ENCODE measurements around the gene NUDT9.
"Not testable (repeated sequence)": the region's sequence is repeated elsewhere in the genome, so short reads cannot be mapped to it uniquely, and the experiment has no call there.

NUDT9 gene

GRCh38 chr4:87399148-87399547, 23.2 kb upstream of the NUDT9 start:
- no peak for DNase-seq (ENCODE audit: low read depth)
- TF ChIP-seq, protein P1, sequence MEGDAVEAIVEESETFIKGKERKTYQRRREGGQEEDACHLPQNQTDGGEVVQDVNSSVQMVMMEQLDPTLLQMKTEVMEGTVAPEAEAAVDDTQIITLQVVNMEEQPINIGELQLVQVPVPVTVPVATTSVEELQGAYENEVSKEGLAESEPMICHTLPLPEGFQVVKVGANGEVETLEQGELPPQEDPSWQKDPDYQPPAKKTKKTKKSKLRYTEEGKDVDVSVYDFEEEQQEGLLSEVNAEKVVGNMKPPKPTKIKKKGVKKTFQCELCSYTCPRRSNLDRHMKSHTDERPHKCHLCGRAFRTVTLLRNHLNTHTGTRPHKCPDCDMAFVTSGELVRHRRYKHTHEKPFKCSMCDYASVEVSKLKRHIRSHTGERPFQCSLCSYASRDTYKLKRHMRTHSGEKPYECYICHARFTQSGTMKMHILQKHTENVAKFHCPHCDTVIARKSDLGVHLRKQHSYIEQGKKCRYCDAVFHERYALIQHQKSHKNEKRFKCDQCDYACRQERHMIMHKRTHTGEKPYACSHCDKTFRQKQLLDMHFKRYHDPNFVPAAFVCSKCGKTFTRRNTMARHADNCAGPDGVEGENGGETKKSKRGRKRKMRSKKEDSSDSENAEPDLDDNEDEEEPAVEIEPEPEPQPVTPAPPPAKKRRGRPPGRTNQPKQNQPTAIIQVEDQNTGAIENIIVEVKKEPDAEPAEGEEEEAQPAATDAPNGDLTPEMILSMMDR (conservative IDR thresholded peaks at IDR 0.05; ENCODE audit: low read depth, low read length) = no peak
- no peak overlapping the region for H3K4me3 ChIP-seq (ENCODE audit: low read depth, low read length)

DNA sequence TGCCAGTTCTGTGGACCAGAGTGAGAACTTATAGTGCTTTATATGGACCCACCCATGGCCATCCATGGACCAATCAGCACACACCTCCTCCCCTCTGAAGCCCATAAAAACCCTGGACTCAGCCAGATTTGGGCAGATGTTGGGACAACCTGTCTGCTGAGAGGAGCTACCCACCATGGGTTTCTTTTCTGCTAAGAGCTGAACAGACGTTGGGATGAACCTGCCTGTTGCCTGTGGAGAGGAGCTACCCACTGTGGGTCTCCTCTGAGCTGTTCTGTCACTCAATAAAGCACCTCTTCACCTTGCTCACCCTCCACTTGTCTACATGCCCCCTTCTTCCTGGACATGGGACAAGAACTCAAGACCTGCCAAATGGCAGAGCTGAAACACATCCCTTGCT, 22.4 kb upstream of the NUDT9 start:
- no peak overlapping the region for H3K4me3 ChIP-seq (ENCODE audit: low read depth, low read length)
- DNase-seq (ENCODE audit: low read depth) = no peak
- TF ChIP-seq, protein P1 (conservative IDR thresholded peaks at IDR 0.05; ENCODE audit: low read depth, low read length) = no peak

DNA sequence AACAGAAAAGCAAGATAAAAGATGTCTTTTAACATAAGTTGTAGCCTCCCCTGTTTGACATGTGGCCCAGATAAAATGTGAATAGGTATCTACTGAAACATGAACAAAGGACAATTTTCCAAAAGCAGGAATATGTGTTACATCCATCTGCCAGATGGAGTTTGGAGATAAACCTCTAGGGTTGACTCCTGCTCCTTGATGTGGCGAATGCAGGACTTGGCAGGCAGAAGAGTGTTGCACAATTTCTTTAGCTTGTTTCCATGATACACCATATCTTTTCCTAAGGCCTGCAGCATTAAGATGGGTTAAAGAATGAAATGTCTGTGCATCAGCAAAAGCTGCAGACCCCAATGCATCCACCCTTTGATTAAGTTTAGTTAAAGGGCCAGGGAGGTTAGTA, 18.6 kb upstream of the NUDT9 start:
- peak; percentile 55 for DNase-seq (ENCODE audit: low read depth)
- not testable (repeated sequence) for H3K4me3 ChIP-seq (ENCODE audit: low read depth, low read length)

- DNase-seq (ENCODE audit: low read depth) = no peak
- H3K4me3 ChIP-seq (ENCODE audit: low read depth, low read length) = no peak overlapping the region
- TF ChIP-seq, protein P1 (conservative IDR thresholded peaks at IDR 0.05; ENCODE audit: low read depth, low read length) = no peak
Measured at GRCh38 chr4:87405211-87405820, 17.1 kb upstream of the NUDT9 start.

GRCh38 chr4:87406462-87406861, 15.9 kb upstream of the NUDT9 start:
- TF ChIP-seq, protein P1 (conservative IDR thresholded peaks at IDR 0.05; ENCODE audit: low read depth, low read length) = no peak
- DNase-seq (ENCODE audit: low read depth) = no peak
- no peak overlapping the region for H3K4me3 ChIP-seq (ENCODE audit: low read depth, low read length)

DNA sequence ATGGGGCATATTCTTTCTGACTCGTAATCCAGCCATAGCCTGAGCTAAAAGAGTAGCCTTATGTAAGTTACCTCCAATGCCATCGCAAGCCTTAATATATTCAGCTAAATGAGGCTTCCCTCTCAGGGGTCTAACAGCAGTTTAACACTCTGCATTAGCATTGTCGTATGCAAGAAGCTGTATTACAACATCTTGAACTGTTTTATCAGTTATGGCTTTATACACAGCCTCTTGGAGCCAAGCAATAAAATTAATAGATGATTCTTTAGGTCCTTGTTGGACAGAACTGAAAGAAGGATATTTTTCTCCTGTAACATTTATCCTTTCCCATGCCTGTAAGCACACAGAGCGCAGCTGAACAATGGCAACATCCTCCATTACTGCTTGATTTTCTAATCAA, 15.5 kb upstream of the NUDT9 start:
- H3K4me3 ChIP-seq (ENCODE audit: low read depth, low read length); DNase-seq (ENCODE audit: low read depth): not testable (repeated sequence)

DNA sequence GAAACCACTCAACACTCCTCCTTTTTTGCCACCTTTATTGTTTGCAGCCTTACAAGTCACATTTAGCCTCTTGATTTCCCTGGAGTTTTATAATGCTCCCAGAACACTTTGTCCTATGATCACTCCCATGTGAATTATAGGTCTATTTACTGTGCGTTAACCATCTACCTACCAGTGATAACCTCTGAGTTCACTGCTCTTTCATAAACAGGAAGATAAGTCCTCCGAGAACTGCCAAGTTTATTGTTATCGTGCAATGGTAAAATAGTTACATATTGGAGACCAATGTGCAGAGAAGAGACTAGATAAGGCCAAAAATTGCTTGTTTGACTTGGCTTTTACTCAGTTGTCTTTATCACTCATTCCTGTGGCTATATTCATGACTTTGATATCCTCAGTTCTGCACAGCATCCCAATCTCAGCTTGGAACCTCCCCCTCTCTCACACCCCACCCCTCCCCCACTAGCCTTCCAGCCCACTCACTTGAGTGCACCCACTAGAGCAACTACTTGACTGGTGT, 12.9 kb upstream of the NUDT9 start:
- no peak for DNase-seq (ENCODE audit: low read depth)

DNA sequence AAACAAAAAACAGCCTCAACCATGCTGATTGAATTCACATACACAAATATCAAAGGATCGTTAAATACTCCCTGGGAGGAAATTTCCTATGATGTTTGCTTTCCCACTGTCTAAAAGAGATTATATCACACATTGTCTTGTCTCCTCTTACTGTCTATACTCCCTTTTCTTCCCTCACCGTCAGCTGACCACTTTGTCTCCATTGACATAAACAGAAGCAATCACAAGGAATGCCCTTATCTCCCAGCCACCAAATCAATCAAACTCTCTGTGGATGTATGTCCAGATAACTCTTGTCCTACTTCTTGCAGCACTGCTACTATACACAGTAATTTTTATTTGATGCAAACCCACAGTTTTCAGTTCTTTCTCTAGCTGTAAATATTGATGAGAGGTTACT, 12.2 kb upstream of the NUDT9 start:
- no peak for DNase-seq (ENCODE audit: low read depth)
- H3K4me3 ChIP-seq (ENCODE audit: low read depth, low read length) = no peak overlapping the region
- TF ChIP-seq, protein P1 (conservative IDR thresholded peaks at IDR 0.05; ENCODE audit: low read depth, low read length) = no peak

More for the DNA sequence above, 12.9 kb upstream of the NUDT9 start:
- H3K4me3 ChIP-seq (ENCODE audit: low read depth, low read length) = no peak overlapping the region
- TF ChIP-seq, protein P1 (conservative IDR thresholded peaks at IDR 0.05; ENCODE audit: low read depth, low read length) = no peak
